Duodenal mucosa (tissue), 2 donors: ENCODE results near the gene TCEA3.
A peak's percentile ranks its signal among the peaks of the same experiment; 100 is the strongest.

Source experiments
- H3K27ac ChIP-seq: one replicate; pipeline ENCODE4 v1.7.0; 2013; ENCODE audit warnings: low read depth, low read length
- H3K27me3 ChIP-seq, 2 donors: one replicate each; pipeline ENCODE4 v1.7.0; 2013; ENCODE audit warnings: low read length in 2 of 2, control low read depth in 1 of 2; ENCODE audit not compliant: insufficient read depth in 2 of 2, control insufficient read depth in 1 of 2
- H3K36me3 ChIP-seq, 2 donors: one replicate each; pipeline ENCODE4 v1.7.0; 2013; ENCODE audit warnings: low read length in 2 of 2, control low read depth in 1 of 2; ENCODE audit not compliant: insufficient read depth in 2 of 2, control insufficient read depth in 1 of 2
- H3K4me1 ChIP-seq, 2 donors: one replicate each; pipeline ENCODE4 v1.7.0; 2013; ENCODE audit warnings: low read length in 2 of 2, control low read depth in 1 of 2; ENCODE audit not compliant: insufficient read depth in 2 of 2, control insufficient read depth in 1 of 2
- H3K4me3 ChIP-seq, 2 donors: one replicate each; pipeline ENCODE4 v1.7.0; 2013; ENCODE audit warnings: low read length in 2 of 2, low read depth in 1 of 2
- H3K9ac ChIP-seq, 2 donors: one replicate each; pipeline ENCODE4 v1.7.0; 2013; ENCODE audit warnings: low read length in 2 of 2, low read depth in 1 of 2
- H3K9me3 ChIP-seq, 2 donors: one replicate each; pipeline ENCODE4 v1.7.0; 2013; ENCODE audit warnings: low read length in 2 of 2, control low read depth in 1 of 2; ENCODE audit not compliant: control insufficient read depth in 1 of 2

The TCEA3 gene

DNA sequence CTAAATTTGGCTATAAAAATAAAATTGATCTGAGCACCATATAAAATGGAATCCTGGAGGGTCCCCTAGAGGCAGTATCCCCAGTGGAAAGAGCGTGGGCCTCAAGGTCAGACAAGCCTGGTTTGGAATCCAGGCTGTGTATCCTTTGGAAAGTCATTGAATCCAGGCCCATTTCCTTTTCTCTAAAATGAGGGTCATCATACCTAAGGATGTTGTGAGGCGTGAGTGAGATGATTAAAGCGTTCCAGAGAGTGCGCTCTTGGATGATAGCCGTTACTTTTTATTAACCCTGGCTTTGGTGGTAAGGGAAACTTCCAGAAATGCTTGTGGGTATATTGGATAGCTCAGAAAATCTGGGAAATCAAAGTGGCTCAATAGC is 54.2 kb downstream of the TCEA3 start:
- H3K27me3 ChIP-seq, result no peaks in the 10 kb centered on the region
- peaks cover 0 to 9% of the 10 kb centered on the region in 2 donors for H3K9me3 ChIP-seq
- H3K4me3 ChIP-seq, result peak overlapping the region in 1 of 2 donors; percentile 88
- peaks cover 37% of the 10 kb centered on the region in 2 donors for H3K4me1 ChIP-seq
- H3K9ac ChIP-seq, result peak overlapping the region; percentile 20 to 90
- peaks cover 3 to 10% of the 10 kb centered on the region in 2 donors for H3K36me3 ChIP-seq
- H3K27ac ChIP-seq, result no peak overlapping the region

DNA sequence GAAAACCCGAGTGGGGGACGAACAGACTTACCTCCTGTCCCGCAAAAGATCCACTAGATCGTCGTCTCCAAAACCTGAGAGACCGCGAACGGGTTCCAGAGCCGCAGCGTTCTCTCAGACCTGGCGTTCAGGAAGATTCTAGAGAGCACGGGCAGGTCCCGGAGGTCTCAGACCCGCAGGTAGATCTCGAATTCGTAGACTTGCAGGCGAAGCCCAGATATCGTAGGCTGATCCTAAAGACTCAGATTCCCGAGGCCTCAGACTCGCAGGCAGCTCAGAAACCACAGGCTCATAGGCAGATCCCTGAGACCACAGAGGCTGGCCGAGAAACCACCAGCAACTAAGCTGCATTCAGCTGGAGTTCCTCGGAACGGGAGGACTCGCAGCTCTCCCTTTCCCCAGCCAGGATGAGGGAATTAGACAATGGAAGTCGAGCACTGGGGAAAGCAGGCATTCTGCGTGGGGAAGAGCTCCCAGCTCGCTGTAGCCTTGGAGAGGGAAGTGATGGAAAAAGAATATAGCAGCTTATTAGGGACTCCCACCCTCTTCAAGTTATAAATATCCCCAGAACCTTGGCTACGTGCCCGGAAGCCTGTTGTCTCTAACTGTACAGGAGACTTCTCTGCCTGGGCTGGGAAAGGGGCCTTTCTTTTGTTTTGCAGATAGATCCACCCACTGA is 55.1 kb downstream of the TCEA3 start, which contains the start of gene ZNF436:
TSS of gene ZNF436 (minus strand) at position 502 of the 679 bp plus-strand sequence. CDS start 1,831 bp downstream, outside the sequence.
- peak within 1 kb of the TSS; percentile 88 to 90 for H3K4me3 ChIP-seq
- peaks cover 7 to 14% of the 10 kb centered on the region in 2 donors for H3K36me3 ChIP-seq
- peak within 1 kb of the TSS; percentile 90 to 95 for H3K9ac ChIP-seq
- H3K27me3 ChIP-seq, result no peaks in the 10 kb centered on the region
- H3K4me1 ChIP-seq, result peaks cover 37% of the 10 kb centered on the region in 2 donors
- peaks cover 4 to 12% of the 10 kb centered on the region in 2 donors for H3K9me3 ChIP-seq
- peak within 1 kb of the TSS; percentile 89 for H3K27ac ChIP-seq

DNA sequence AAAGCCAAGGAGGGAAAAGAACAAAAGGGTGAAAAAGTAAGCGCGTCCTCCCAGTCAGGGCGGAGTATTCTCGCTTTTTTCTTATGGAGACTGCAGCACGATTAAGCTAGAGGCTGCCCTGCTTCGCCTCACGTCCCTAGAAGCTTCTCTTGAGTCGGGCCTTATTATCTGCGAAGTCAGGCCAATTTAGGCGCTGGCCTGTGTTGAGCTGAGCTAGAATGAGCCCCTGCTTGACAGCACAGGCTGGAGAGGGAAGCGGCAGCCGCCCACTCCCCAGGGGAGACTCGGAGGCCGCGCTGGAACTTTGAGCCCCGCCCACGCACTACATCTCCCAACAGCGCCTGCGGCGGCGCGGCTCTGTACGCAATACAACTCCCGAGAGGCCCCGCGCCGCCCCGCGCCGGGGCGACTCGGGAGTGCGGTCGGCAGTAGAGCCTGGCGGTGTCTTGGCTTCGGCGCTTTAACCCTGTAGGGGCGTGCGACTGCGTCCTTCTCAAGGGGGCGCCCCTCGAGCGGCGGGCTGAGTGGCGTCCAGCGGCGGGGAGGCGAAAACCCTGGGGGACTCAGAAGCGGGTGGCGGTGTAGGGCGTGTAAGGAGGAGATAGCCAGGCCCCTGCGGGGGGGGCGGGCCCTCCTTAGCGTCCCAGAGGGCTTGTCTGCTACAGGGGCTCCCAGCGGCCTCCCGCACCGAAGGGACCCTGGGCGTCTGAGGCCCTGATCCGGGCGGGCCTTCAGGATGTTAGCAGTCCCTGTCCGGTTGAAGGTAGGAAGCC is 55.8 kb downstream of the TCEA3 start:
- peaks cover 37% of the 10 kb centered on the region in 2 donors for H3K4me1 ChIP-seq
- H3K27ac ChIP-seq, result peak overlapping the region; percentile 89
- H3K27me3 ChIP-seq, result no peaks in the 10 kb centered on the region
- H3K9ac ChIP-seq, result peak overlapping the region; percentile 90 to 95
- H3K36me3 ChIP-seq, result peaks cover 12 to 17% of the 10 kb centered on the region in 2 donors
- peaks cover 7 to 19% of the 10 kb centered on the region in 2 donors for H3K9me3 ChIP-seq
- H3K4me3 ChIP-seq, result peak overlapping the region; percentile 88 to 90

DNA sequence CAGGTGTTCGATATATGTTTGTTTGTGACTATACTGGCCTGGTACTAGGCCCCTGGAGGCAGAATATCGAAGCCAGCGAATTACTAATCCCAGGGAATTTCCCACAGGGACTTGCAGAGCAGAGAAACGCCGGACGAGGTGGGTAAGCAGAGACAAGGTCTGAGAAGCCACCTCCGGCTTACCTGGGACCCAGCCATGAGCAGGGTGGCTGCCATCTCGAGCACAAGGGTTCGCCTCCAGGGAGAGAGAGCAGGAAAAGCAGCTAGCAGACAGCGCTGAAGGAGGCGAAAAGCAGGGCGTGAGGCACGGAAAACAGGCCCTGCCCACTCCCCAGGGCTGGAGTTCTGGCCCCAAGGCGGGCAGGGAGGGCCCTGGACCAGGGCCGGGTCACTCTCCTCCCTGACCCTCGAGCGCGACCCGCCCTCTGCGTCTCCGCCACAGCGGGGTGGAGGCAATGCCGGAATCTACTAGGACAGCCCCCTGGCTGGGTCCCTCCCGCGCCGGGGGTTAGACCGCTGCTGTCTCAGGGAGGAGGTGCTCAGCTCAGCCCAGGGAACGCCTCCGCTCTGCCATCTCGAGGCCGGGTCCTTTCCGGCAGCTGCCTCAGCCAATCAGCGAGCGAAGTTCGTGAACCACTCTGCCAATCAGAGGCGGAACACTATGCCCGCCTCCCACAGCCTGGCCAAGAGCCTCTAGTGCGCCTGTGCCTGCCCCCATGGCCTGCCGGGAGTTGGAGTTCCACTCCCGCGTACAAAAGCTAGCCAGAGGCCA is 56.6 kb downstream of the TCEA3 start:
- peaks cover 37% of the 10 kb centered on the region in 2 donors for H3K4me1 ChIP-seq
- H3K9me3 ChIP-seq, result peaks cover 14 to 23% of the 10 kb centered on the region in 2 donors

DNA sequence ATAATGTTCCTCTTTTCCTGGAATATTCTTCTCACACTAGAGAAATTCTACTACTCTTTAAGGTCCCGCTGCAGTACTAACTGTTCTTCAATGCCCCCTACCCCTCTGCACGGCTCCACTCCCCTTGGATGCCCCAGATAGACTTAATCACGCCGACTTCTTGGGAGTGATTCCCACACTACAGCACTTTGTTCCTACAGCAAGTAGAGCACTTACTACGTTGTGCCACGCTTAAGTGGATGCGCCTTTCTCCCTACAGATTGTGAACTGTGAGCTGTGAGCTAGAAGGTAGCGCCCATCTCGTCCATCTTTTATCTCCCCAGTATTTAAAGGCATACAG is 57.1 kb downstream of the TCEA3 start:
- H3K9ac ChIP-seq, result peak overlapping the region; percentile 86 to 90
- H3K9me3 ChIP-seq, result peaks cover 19 to 29% of the 10 kb centered on the region in 2 donors
- peak overlapping the region; percentile 88 to 89 for H3K4me3 ChIP-seq
- H3K27ac ChIP-seq, result peak overlapping the region; percentile 83
- peaks cover 26 to 27% of the 10 kb centered on the region in 2 donors for H3K36me3 ChIP-seq
- H3K27me3 ChIP-seq, result no peaks in the 10 kb centered on the region
- H3K4me1 ChIP-seq, result peaks cover 37% of the 10 kb centered on the region in 2 donors

More for the DNA sequence above, 56.6 kb downstream of the TCEA3 start:
- Histone ChIP-seq H3K9ac (peak overlapping the region; percentile 90 to 95), H3K4me3 (peak overlapping the region; percentile 88 to 90), H3K36me3 (peaks cover 20 to 21% of the 10 kb centered on the region in 2 donors), H3K27ac (peak overlapping the region; percentile 89), H3K27me3 (no peaks in the 10 kb centered on the region)

DNA sequence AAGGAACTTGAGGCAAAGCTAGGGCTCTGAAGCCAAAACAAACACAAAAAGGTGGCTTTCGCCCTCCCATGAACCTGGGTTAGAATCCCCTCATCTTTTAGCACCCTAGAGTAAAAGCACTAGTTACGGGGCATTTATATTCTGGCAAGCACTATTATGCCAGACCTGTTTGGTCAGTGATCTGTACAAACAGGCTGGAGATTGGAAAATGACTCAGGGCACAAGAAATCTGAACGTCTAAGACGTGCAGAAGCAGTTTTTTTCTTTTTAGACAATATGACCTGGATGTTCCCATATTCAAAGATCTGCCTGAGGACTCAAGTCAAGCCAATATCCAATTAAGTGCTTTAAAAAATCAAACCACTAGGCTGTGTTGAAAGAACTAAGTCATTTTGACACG is 58.0 kb downstream of the TCEA3 start:
- Histone ChIP-seq H3K27ac (no peak overlapping the region), H3K4me1 (peaks cover 32 to 37% of the 10 kb centered on the region in 2 donors), H3K9ac (no peak overlapping the region), H3K4me3 (peak overlapping the region; percentile 47 to 89), H3K36me3 (peaks cover 34 to 35% of the 10 kb centered on the region in 2 donors), H3K27me3 (no peaks in the 10 kb centered on the region), H3K9me3 (peaks cover 27 to 37% of the 10 kb centered on the region in 2 donors)

DNA sequence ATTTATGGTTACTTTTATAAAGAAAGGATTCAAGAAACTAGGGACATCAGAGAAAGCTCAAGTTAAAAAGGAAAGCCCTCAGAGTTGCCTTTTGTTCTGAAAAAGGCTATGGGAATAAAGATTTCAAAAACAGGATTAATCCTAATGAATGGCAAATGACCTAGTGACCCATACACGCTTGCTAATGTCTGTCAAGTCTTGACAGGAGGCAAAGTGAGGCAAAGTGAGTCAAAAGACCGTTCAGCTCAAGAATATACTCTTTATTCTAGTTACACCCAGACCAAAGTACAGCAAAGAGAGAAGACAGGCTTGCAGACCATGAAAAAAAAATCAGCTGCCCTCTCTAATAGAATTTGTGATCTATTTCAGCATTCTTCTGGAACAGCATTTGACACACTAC is 58.4 kb downstream of the TCEA3 start:
- Histone ChIP-seq H3K27me3 (no peaks in the 10 kb centered on the region), H3K36me3 (peaks cover 38 to 40% of the 10 kb centered on the region in 2 donors), H3K27ac (no peak overlapping the region), H3K9me3 (peaks cover 32 to 42% of the 10 kb centered on the region in 2 donors), H3K4me1 (peaks cover 31 to 33% of the 10 kb centered on the region in 2 donors), H3K9ac (no peak overlapping the region), H3K4me3 (peak overlapping the region; percentile 1 to 47)

DNA sequence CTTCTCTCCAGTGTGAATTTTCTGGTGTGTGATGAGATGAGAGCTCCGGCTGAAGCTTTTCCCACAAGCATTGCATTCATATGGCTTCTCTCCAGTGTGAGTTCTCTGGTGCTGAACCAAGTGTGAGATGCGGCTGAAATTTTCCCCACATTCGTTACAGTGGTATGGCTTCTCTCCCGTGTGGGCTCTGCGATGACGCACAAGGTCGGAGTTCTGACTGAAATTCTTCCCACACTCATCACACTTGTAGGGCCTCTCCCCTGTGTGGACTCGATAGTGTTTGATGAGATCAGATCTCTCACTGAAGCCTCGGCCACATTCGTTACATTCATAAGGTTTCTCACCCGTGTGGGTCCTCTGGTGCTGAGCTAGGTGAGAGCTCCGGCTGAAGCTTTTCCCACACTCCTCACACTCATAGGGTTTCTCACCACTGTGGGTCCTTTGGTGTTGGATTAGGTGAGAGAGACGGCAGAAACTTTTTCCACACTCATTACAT is 62.3 kb downstream of the TCEA3 start:
- H3K9me3 ChIP-seq, result peaks cover 49 to 59% of the 10 kb centered on the region in 2 donors
- peak overlapping the region in 1 of 2 donors; percentile 19 for H3K4me3 ChIP-seq
- peaks cover 53 to 55% of the 10 kb centered on the region in 2 donors for H3K36me3 ChIP-seq
- no peaks in the 10 kb centered on the region for H3K27me3 ChIP-seq
- H3K4me1 ChIP-seq, result peaks cover 6 to 11% of the 10 kb centered on the region in 2 donors
- H3K9ac ChIP-seq, result no peak overlapping the region
- H3K27ac ChIP-seq, result no peak overlapping the region

DNA sequence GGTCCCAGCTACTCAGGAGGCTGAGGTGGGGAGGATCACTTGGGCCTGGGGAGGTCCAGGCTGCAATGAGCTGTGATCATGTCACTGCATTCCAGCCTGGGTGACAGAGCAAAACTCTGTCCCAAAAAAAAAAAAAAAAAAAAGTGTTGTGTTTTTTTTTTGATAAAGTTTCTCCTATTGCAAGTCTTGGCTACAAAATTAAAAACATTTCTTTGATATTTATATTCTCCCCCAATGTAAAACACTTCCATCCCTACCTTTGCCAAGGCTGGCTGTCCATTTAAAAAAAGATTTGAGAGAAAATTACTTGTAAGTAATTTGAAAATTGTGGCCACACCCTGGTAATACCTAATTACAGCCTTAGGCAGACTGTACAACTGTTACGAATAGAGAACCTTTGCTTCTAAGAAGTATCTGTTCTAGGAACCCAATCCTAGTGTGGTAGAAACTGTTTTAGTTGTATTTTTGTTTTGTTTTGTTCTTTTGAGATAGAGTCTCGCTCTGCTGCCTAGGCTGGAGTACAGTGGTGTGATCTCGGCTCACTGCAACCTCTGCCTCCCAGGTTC is 66.2 kb downstream of the TCEA3 start:
- H3K9ac ChIP-seq, result no peak overlapping the region
- H3K27ac ChIP-seq, result no peak overlapping the region
- H3K27me3 ChIP-seq, result no peaks in the 10 kb centered on the region
- H3K9me3 ChIP-seq, result peaks cover 39 to 40% of the 10 kb centered on the region in 2 donors
- no peaks in the 10 kb centered on the region for H3K4me1 ChIP-seq
- peaks cover 33 to 39% of the 10 kb centered on the region in 2 donors for H3K36me3 ChIP-seq
- H3K4me3 ChIP-seq, result no peak overlapping the region
